ENCODE data around the gene UQCRC2. TPM values are rescaled to one million over a fixed set of nuclear protein-coding genes. Genes with fewer than 3 reads are reported as not detected.

UQCRC2 gene
- total RNA-seq, 1 experiment from 2014 or later, result 249 TPM

DNA sequence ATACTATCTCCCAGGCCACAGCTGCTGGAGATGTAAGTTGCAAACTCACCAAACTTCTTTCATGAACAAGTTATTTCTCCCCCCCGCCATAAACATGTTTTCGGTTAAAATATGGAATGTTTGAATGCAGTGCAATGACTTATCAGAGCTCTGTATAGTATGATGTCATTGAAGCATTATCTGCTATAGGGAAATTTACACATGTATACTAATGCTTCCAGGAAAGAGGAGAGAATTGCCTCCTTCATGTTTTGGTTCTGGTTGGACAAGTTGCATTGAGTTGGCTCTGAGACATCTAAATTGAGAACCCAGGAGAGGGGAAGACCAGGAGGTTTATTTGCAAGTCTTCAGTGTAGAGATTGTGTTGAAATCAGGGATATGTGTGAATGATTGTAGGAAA lies 20.8 kb downstream of the UQCRC2 start:
- Histone ChIP-seq H2AFZ (ENCODE audit: low read depth, low read length, poor library complexity, severe bottlenecking) (no peak overlapping the region), H4K20me1 (ENCODE audit: insufficient read depth) (no peaks in the 10 kb centered on the region), H3K79me2 (ENCODE audit: insufficient read depth, low read length) (no peaks in the 10 kb centered on the region; the same call in 1 of the 2 replicates), H3K36me3 (ENCODE audit: control insufficient read depth in 1 of 2, insufficient read depth in 2 of 2, low read length in 2 of 2) (peaks cover 70 to 86% of the 10 kb centered on the region in 2 experiments), H3K27ac (ENCODE audit: low read depth, low read length) (no peak overlapping the region), H3K4me3 (replicated peaks in 1 of 2; ENCODE audit: low read depth in 1 of 2, low read length in 2 of 2) (no peak overlapping the region), H3K27me3 (ENCODE audit: insufficient read depth, low read length) (no peaks in the 10 kb centered on the region), H3K9me3 (ENCODE audit: control insufficient read depth in 1 of 2, insufficient read depth in 1 of 2, low read depth in 1 of 2, low read length in 2 of 2) (no peaks in the 10 kb centered on the region), H3K4me2 (ENCODE audit: low read length) (no peak overlapping the region), H3K9me2 (ENCODE audit: insufficient read depth) (no peaks in the 10 kb centered on the region), H3K9ac (ENCODE audit: low read length) (no peak overlapping the region), H3K4me1 (ENCODE audit: control insufficient read depth in 1 of 2, insufficient read depth in 2 of 2, low read length in 2 of 2) (no peaks in the 10 kb centered on the region)
- DNase-seq (ENCODE audit: low read depth, low spot score) (no peak), ATAC-seq (no peak)
- intact Hi-C loops (cut with micrococcal nuclease), result no loop called here
- ChIA-PET RAD21 (ENCODE audit: low non-redundant PET in 1 of 2, low total read pairs in 2 of 2, uncharacterized antibody in 2 of 2, unreplicated experiment in 2 of 2) (no interaction called here), CTCF (interaction anchor here (1.3 kb wide), 1 partner anchor 104 kb away, joined by 3 read pairs; no protein-coding TSS in a partner anchor), POLR2A (no interaction called here)
- BruUV-seq (replicated peaks), result no TSS peak
- TF ChIP-seq CBX3 (IDR thresholded peaks at IDR 0.05; ENCODE audit: low read depth) (no peak), SRF (IDR thresholded peaks at IDR 0.05; ENCODE audit: low read depth) (no peak), JUND (IDR thresholded peaks at IDR 0.05) (no peak), SIN3A (IDR thresholded peaks at IDR 0.05; ENCODE audit: low read depth) (no peak), FOSL1 (IDR thresholded peaks at IDR 0.05; ENCODE audit: low read depth) (no peak)
- TF ChIP-seq, protein P1, sequence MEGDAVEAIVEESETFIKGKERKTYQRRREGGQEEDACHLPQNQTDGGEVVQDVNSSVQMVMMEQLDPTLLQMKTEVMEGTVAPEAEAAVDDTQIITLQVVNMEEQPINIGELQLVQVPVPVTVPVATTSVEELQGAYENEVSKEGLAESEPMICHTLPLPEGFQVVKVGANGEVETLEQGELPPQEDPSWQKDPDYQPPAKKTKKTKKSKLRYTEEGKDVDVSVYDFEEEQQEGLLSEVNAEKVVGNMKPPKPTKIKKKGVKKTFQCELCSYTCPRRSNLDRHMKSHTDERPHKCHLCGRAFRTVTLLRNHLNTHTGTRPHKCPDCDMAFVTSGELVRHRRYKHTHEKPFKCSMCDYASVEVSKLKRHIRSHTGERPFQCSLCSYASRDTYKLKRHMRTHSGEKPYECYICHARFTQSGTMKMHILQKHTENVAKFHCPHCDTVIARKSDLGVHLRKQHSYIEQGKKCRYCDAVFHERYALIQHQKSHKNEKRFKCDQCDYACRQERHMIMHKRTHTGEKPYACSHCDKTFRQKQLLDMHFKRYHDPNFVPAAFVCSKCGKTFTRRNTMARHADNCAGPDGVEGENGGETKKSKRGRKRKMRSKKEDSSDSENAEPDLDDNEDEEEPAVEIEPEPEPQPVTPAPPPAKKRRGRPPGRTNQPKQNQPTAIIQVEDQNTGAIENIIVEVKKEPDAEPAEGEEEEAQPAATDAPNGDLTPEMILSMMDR (IDR thresholded peaks at IDR 0.05 in 2 of 3, conservative IDR thresholded peaks at IDR 0.05 in 1 of 3; ENCODE audit: borderline replicate concordance in 1 of 3, insufficient read depth in 1 of 3, low read depth in 2 of 3, low read length in 2 of 3), result no peak
- TF ChIP-seq, protein P2, sequence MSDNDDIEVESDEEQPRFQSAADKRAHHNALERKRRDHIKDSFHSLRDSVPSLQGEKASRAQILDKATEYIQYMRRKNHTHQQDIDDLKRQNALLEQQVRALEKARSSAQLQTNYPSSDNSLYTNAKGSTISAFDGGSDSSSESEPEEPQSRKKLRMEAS (IDR thresholded peaks at IDR 0.05), result no peak

DNA sequence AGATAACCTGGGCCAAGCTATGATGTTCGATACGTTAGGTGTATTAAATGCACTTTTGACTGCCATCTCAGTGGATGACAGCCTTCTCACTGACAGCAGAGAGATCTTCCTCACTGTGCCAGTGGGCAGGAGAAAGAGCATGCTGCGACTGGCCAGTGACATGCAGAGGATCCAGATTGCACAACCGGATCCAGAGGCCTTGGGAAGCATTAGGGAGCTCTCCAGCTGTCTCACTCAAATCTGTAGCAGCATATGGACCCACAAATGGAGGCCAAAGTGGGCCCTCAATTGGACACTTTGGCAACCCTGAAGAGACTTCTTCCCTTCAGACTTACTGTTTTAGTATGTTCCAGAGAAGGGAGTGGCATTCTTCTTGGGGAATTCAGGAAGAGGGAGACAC lies 26.9 kb downstream of the UQCRC2 start:
- no peaks in the 10 kb centered on the region for H3K27me3 ChIP-seq (ENCODE audit: insufficient read depth, low read length)
- peaks cover 73 to 80% of the 10 kb centered on the region in 2 experiments for H3K36me3 ChIP-seq (ENCODE audit: control insufficient read depth in 1 of 2, insufficient read depth in 2 of 2, low read length in 2 of 2)
- ATAC-seq (no peak), DNase-seq (ENCODE audit: low read depth, low spot score) (no peak)
- CTCF ChIA-PET, result interaction anchor here (1.4 kb wide), 1 partner anchor 98 kb away, joined by 4 read pairs; no protein-coding TSS in a partner anchor
- POLR2A ChIA-PET, result no interaction called here
- BruUV-seq (replicated peaks), result no TSS peak
- H3K9me2 ChIP-seq (ENCODE audit: insufficient read depth), result no peaks in the 10 kb centered on the region
- H3K9ac ChIP-seq (ENCODE audit: low read length), result no peak overlapping the region
- RAD21 ChIA-PET (ENCODE audit: low non-redundant PET in 1 of 2, low total read pairs in 2 of 2, uncharacterized antibody in 2 of 2, unreplicated experiment in 2 of 2), result no interaction called here
- H3K4me1 ChIP-seq (ENCODE audit: control insufficient read depth in 1 of 2, insufficient read depth in 2 of 2, low read length in 2 of 2), result no peaks in the 10 kb centered on the region
- no peaks in the 10 kb centered on the region for H3K9me3 ChIP-seq (ENCODE audit: control insufficient read depth in 1 of 2, insufficient read depth in 1 of 2, low read depth in 1 of 2, low read length in 2 of 2)
- no peak overlapping the region for H2AFZ ChIP-seq (ENCODE audit: low read depth, low read length, poor library complexity, severe bottlenecking)
- intact Hi-C loops (cut with micrococcal nuclease), result no loop called here
- no peak overlapping the region for H3K27ac ChIP-seq (ENCODE audit: low read depth, low read length)
- no peaks in the 10 kb centered on the region for H4K20me1 ChIP-seq (ENCODE audit: insufficient read depth)
- no peak overlapping the region for H3K4me2 ChIP-seq (ENCODE audit: low read length)
- H3K79me2 ChIP-seq (ENCODE audit: insufficient read depth, low read length), result no peaks in the 10 kb centered on the region; the same call in 1 of the 2 replicates
- H3K4me3 ChIP-seq (replicated peaks in 1 of 2; ENCODE audit: low read depth in 1 of 2, low read length in 2 of 2), result no peak overlapping the region
- no peak for TF ChIP-seq EGR1 (IDR thresholded peaks at IDR 0.05; ENCODE audit: low read depth)
- TF ChIP-seq TCF7L2 (IDR thresholded peaks at IDR 0.05; ENCODE audit: borderline replicate concordance, extremely low read depth, insufficient read depth, insufficient read length), result no peak
- no peak for TF ChIP-seq FOSL1 (IDR thresholded peaks at IDR 0.05; ENCODE audit: low read depth)
- TF ChIP-seq, protein P3, sequence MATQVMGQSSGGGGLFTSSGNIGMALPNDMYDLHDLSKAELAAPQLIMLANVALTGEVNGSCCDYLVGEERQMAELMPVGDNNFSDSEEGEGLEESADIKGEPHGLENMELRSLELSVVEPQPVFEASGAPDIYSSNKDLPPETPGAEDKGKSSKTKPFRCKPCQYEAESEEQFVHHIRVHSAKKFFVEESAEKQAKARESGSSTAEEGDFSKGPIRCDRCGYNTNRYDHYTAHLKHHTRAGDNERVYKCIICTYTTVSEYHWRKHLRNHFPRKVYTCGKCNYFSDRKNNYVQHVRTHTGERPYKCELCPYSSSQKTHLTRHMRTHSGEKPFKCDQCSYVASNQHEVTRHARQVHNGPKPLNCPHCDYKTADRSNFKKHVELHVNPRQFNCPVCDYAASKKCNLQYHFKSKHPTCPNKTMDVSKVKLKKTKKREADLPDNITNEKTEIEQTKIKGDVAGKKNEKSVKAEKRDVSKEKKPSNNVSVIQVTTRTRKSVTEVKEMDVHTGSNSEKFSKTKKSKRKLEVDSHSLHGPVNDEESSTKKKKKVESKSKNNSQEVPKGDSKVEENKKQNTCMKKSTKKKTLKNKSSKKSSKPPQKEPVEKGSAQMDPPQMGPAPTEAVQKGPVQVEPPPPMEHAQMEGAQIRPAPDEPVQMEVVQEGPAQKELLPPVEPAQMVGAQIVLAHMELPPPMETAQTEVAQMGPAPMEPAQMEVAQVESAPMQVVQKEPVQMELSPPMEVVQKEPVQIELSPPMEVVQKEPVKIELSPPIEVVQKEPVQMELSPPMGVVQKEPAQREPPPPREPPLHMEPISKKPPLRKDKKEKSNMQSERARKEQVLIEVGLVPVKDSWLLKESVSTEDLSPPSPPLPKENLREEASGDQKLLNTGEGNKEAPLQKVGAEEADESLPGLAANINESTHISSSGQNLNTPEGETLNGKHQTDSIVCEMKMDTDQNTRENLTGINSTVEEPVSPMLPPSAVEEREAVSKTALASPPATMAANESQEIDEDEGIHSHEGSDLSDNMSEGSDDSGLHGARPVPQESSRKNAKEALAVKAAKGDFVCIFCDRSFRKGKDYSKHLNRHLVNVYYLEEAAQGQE (IDR thresholded peaks at IDR 0.05; ENCODE audit: low read depth), result no peak
- no peak for TF ChIP-seq EZH2phosphoT487 (IDR thresholded peaks at IDR 0.05; ENCODE audit: borderline replicate concordance)
- TF ChIP-seq CBX3 (IDR thresholded peaks at IDR 0.05; ENCODE audit: low read depth), result no peak
- no peak for TF ChIP-seq ZNF274 (IDR thresholded peaks at IDR 0.05; ENCODE audit: low read depth, low read length)
- TF ChIP-seq, protein P4, sequence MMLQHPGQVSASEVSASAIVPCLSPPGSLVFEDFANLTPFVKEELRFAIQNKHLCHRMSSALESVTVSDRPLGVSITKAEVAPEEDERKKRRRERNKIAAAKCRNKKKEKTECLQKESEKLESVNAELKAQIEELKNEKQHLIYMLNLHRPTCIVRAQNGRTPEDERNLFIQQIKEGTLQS (IDR thresholded peaks at IDR 0.05), result no peak
- no peak for TF ChIP-seq CEBPB (IDR thresholded peaks at IDR 0.05; ENCODE audit: low read depth)
- TF ChIP-seq, protein P2 (IDR thresholded peaks at IDR 0.05), result no peak
- no peak for TF ChIP-seq ELF1 (IDR thresholded peaks at IDR 0.05; ENCODE audit: borderline replicate concordance, low read depth)
